ENCODE data around the gene CMTM4. TPM values are rescaled to one million over a fixed set of nuclear protein-coding genes. Genes with fewer than 3 reads are reported as not detected.
"Not testable (repeated sequence)": the region's sequence is repeated elsewhere in the genome, so short reads cannot be mapped to it uniquely, and the experiment has no call there.

The CMTM4 gene
- total RNA-seq, 4 donors from 2014 or later: 6.1 to 41.5 (median 15.1) TPM

DNA sequence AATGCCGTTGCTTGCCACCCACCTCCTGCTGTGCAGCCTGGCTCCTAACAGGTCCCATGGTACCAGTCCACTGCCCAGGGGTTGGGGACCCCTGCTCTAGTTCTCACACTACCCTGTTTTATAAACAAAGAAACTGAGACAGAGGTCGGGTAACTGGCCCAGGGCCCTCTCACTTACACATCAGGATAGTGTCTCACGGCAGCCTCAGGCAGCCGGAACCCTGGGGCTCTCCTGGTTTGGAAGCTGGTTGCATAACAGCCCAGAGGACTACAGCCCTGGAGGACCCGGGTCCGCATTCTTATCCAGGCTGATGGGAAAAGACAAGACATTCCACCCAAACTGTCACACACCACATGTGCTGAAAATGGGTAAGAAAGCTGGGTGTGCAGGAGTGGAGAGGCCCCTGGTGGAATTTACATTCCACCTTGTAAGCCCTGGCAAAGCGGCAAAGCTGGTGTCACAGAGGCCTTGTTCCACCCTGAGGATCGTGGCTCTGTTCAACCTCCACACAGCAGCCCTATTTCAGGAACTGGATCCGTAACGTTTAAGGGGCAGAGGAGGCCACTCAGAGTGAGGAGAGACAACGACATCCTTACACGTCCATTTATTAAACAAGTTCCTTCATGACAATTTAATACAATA lies 82.3 kb downstream of the CMTM4 start:
- no peaks in the 10 kb centered on the region for H3K27me3 ChIP-seq
- H3K4me1 ChIP-seq: peaks cover 0 to 5% of the 10 kb centered on the region in 2 donors
- DNase-seq: no peak
- no peaks in the 10 kb centered on the region for H3K9me3 ChIP-seq
- no peak overlapping the region for H3K27ac ChIP-seq
- TF ChIP-seq, protein P1, sequence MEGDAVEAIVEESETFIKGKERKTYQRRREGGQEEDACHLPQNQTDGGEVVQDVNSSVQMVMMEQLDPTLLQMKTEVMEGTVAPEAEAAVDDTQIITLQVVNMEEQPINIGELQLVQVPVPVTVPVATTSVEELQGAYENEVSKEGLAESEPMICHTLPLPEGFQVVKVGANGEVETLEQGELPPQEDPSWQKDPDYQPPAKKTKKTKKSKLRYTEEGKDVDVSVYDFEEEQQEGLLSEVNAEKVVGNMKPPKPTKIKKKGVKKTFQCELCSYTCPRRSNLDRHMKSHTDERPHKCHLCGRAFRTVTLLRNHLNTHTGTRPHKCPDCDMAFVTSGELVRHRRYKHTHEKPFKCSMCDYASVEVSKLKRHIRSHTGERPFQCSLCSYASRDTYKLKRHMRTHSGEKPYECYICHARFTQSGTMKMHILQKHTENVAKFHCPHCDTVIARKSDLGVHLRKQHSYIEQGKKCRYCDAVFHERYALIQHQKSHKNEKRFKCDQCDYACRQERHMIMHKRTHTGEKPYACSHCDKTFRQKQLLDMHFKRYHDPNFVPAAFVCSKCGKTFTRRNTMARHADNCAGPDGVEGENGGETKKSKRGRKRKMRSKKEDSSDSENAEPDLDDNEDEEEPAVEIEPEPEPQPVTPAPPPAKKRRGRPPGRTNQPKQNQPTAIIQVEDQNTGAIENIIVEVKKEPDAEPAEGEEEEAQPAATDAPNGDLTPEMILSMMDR (IDR thresholded peaks at IDR 0.05): no peak
- TF ChIP-seq POLR2A (IDR thresholded peaks at IDR 0.05): no peak
- no peaks in the 10 kb centered on the region for H3K36me3 ChIP-seq
- intact Hi-C loops (cut with DNase I; ENCODE audit: low total_unique reads): no loop called here
- H3K4me3 ChIP-seq: no peak overlapping the region

GRCh38 chr16:66612422-66612821 lies 84.1 kb downstream of the CMTM4 start:
- TF ChIP-seq, protein P1 (IDR thresholded peaks at IDR 0.05): no peak
- no peak for TF ChIP-seq POLR2A (IDR thresholded peaks at IDR 0.05)
- Histone ChIP-seq H3K27ac (no peak overlapping the region), H3K9me3 (no peaks in the 10 kb centered on the region), H3K4me1 (no peaks in the 10 kb centered on the region), H3K36me3 (no peaks in the 10 kb centered on the region), H3K4me3 (no peak overlapping the region), H3K27me3 (no peaks in the 10 kb centered on the region)
- intact Hi-C loops (cut with DNase I; ENCODE audit: low total_unique reads): no loop called here
- no peak for DNase-seq

DNA sequence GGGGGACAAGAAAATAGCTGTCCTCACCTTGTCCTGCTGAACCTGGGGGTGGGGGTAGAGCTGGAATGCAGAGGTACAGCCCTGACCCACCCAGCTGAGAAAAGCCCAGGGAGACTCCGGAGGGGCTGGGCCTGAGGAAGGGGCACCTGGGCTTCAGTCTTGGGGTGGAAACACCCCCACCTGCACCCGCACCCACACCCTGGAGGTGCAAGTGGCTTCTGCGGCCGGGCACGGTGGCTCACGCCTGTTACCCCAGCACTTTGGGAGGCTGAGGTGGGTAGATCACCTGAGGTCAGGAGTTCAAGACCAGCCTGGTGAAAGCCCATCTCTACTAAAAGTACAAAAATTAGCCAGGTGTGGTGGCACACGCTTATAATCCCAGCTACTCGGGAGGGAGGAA lies 84.6 kb downstream of the CMTM4 start:
- H3K27me3 ChIP-seq; DNase-seq; H3K4me1 ChIP-seq; H3K9me3 ChIP-seq; H3K27ac ChIP-seq; H3K36me3 ChIP-seq; H3K4me3 ChIP-seq; intact Hi-C loops (cut with DNase I; ENCODE audit: low total_unique reads): not testable (repeated sequence)

- H3K9me3 ChIP-seq: no peaks in the 10 kb centered on the region
- H3K27ac ChIP-seq: no peak overlapping the region
- DNase-seq: no peak
- no peak overlapping the region for H3K4me3 ChIP-seq
- intact Hi-C loops (cut with DNase I; ENCODE audit: low total_unique reads): no loop called here
- no peaks in the 10 kb centered on the region for H3K36me3 ChIP-seq
- H3K27me3 ChIP-seq: no peaks in the 10 kb centered on the region
- TF ChIP-seq, protein P1 (IDR thresholded peaks at IDR 0.05): no peak
- no peak for TF ChIP-seq POLR2A (IDR thresholded peaks at IDR 0.05)
- no peaks in the 10 kb centered on the region for H3K4me1 ChIP-seq
Measured at GRCh38 chr16:66610111-66610820, 86.3 kb downstream of the CMTM4 start.

DNA sequence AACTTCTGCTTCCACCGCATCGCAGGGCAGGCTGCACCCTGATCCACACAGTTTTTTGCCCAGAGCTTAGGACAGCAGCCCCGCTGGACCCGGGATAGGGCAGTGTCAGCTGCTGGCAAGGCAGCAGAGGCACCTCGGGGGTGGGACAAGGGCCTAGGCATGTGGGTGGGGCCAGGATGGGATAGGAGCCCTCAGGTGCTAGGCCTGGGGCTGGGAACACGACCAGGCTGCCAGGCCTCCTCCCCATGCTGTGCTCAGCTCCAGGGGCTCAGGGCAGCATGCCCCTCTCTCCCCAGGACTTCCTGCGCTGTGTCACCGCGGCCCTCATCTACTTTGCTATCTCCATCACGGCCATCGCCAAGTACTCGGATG lies 87.4 kb downstream of the CMTM4 start:
- no peak overlapping the region for H3K4me3 ChIP-seq
- intact Hi-C loops (cut with DNase I; ENCODE audit: low total_unique reads): loop anchor here (10.0 kb wide), 1 partner anchor 204 kb away; no protein-coding TSS in a partner anchor
- no peak for DNase-seq
- no peaks in the 10 kb centered on the region for H3K9me3 ChIP-seq
- TF ChIP-seq, protein P1 (IDR thresholded peaks at IDR 0.05): no peak
- TF ChIP-seq POLR2A (IDR thresholded peaks at IDR 0.05): no peak
- no peaks in the 10 kb centered on the region for H3K36me3 ChIP-seq
- H3K27ac ChIP-seq: peak overlapping the region; percentile 53 to 71
- H3K27me3 ChIP-seq: no peaks in the 10 kb centered on the region
- H3K4me1 ChIP-seq: no peaks in the 10 kb centered on the region

All from uterus (tissue), 4 donors.